GM23248 (cell line): ENCODE measurements around the gene FZD10.

Experiments
- EZH2 ChIP-seq: fragments of 200-600 bp; sonication (generic); IDR thresholded peaks from 2 replicates; pipeline ENCODE4 v1.6.1; 2018; ENCODE audit warnings: antibody characterized with exemption, mild to moderate bottlenecking; ENCODE audit not compliant: insufficient read depth, poor library complexity, severe bottlenecking
- EZH2phosphoT487 ChIP-seq: fragments of 200-600 bp; sonication (generic); IDR thresholded peaks from 2 replicates; pipeline ENCODE4 v1.6.1; 2018; ENCODE audit warnings: antibody characterized with exemption, moderate library complexity, mild to moderate bottlenecking, low read depth; ENCODE audit not compliant: insufficient read depth

DNA sequence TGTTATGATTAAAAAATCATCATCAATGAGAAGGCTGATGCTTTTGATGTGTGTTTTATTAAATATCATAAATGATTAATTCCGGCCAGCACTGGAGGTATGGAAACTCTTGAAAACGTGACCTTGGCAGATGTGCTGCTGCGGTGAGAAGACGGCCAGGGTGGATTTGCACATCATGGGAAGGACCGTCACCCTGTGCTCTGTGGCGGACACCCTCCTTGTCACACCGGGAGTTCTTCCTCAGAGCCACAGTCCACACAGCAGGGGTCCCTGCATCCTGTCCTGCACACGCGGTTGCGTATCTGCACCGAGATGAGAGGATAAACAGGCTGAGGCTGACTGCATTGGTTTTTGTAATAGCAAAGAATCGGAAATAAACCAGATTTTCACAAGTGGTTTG, 33.5 kb downstream of the FZD10 start:
- TF ChIP-seq EZH2 = no peak
- no peak for TF ChIP-seq EZH2phosphoT487
